Mesenteric fat pad (tissue), 1 donor: ENCODE measurements around the gene LDLR. TPM values are rescaled to one million over a fixed set of nuclear protein-coding genes. Genes with fewer than 3 reads are reported as not detected.
"Not testable (repeated sequence)": the region's sequence is repeated elsewhere in the genome, so short reads cannot be mapped to it uniquely, and the experiment has no call there.

Experiments
- DNase-seq: peaks from one replicate; pipeline ENCODE4 v3.0.0-alpha.2; 2020; ENCODE audit warnings: low spot score
- total RNA-seq: library from RNA; stranded (reverse); fragmentation: NEBNext Ultra II Directional; extraction: Animal tissue kit (Norgen Biotek cat#: 25700); gene quantifications from one replicate; pipeline ENCODE4 v1.2.1, GENCODE V29; 2021
- donor health status: DM: yes; HTN: yes; CAD: no.

The LDLR gene
- total RNA-seq, 1 donor from 2014 or later: 109 TPM

DNA sequence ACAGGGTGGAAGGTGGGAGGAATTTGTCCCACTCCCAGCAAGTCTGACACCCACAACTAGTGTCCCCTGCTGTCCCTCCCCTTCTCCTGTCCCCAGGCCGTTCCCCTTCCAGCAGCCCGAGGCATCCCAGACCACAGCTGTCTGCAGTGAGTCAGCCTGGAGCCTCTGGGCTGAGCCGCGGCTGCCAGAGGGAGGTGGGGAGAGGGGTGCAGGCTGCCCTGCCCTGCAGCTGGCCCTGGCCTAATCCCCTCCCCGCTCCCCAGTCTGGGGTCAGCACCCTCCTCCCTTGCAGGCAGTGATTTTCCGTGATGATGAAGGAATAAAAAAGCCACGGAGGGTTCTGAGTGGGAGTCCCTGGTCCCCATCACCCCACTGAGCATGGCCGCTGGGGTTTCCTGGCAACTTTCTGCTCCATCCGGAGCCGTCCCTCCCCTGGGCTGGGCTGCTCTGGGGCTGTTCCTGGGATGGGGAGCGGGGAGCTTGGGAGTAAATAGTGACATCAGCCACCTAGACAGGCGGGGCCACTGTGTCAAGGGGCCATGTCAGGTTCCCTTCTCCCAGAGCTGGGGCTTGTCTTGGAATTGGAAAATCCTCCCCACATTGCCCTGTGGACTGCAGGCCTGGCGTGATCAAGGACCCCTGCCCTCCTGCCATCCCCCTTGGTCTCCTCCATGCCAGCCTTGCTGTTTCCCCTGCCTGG lies 49.5 kb downstream of the LDLR start:
- peak; percentile 91 for DNase-seq

DNA sequence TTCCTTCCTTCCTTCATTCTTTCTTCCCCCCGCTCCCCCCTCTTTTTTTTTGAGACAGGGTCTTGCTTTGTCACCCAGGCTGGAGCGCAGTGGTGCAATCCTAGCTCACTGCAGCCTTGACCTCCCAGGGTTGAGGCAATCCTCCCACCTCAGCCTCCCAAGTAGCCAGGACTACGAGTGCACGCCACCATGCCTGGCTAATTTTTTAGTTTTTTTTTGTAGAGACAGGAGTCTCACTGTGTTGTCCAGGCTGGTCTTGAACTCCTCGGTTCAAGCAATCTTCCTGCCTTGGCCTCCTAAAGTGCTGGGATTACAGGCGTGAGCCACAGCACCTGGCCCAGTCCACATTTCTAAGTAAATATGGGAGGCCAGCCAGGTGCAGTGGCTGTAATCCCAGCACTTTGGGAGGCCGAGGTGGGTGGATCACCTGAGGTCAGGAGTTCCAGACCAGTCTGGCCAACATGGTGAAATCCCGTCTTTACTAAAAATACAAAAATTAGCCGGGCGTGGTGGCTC lies 50.8 kb downstream of the LDLR start:
- not testable (repeated sequence) for DNase-seq

DNA sequence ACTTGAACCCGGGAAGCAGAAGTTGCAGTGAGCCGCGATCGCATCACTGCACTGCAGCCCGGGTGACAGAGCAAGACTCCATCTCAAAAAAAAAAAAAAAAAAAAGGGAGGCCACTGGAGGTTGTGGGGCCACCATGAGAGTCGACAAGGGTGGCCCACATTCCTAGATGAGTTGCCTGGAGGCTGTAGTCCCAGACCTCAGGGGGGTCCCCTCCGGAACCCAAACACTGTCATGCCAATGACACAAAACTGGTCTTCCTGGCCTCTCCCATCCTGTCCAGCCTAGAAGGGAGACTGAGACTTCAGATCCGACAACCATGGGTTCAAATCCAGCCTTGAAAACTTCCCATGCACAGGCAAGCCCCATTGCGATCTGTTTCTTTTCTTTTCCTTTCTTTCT lies 51.6 kb downstream of the LDLR start:
- DNase-seq: no peak

DNA sequence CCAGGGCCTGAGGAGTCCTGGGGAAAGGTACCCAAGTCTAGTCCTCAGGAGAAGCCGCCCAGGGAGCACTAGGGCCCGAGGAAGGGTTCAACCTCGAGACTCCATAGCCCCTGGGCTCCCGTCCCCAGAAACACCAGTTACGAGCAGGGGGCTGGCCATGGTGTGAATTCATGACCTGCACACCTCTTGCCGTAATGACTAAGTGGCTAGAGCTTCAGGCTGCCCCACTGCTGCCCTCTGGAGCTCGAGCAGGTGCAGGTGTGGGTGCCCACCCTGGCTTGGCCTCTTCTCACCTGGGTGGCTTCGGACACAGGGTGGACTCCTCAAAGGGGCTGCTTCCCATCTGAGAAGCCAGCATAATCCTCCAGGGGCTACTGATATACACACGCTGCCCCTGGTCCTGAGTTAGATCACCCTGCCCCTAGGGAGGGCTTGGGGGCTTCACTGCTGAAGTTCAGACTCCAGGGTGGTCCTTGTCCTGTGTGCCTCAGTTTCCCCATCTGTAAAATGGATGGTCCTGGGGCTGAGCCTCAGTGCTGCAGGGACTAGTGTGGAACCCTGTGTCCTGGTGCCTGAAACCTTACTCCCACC lies 52.8 kb downstream of the LDLR start:
- no peak for DNase-seq

DNA sequence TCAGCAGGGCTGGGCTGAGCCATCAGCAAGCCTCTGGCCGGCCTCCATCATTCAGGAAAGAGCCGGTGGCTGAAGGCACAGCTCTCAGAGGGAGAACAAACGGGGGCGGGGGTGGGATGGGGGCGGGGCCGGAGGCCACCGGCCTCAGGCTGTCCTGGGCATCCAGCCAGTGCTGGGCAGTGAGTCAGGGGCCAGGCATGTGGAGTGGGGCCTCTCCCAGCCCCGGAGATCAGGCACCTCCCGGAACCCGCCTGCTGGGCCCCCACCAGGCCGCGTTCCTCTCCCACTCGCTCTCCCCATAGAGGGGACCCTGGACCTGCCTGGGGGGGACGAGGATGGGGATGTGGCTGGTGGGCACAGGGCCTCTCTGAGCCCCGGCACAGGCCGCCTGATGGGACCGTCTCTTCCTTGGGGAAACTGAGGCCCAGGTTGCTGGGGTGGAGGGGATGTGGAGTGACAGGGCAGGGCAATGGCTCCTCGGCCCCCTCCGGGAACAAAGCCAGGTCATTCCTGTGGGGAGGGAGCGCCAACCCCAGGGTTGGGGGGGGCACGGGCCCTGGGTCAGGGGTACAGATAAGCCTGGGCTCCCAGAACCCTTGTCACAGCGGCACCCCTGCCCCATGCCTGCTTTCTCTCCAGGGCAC lies 53.4 kb downstream of the LDLR start:
- DNase-seq: peak; percentile 94

DNA sequence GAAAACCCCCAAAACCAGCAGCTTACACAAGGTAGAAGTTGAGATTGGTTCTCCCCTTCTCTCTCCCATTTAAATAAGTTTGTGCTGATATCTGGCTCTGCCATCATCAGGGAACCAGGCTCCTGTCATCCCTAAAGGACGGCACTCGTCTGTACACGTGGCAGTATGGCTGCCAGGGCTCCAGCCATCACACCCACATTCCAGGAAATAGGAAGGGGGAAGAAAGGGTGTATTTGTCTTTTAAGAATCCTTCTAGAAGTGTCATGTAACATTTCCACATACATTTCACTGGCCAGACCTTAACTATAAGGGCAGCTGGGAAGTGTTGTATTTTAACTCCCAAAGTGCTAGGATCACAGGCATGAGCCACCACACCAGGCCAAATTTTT lies 56.3 kb downstream of the LDLR start:
- no peak for DNase-seq

DNA sequence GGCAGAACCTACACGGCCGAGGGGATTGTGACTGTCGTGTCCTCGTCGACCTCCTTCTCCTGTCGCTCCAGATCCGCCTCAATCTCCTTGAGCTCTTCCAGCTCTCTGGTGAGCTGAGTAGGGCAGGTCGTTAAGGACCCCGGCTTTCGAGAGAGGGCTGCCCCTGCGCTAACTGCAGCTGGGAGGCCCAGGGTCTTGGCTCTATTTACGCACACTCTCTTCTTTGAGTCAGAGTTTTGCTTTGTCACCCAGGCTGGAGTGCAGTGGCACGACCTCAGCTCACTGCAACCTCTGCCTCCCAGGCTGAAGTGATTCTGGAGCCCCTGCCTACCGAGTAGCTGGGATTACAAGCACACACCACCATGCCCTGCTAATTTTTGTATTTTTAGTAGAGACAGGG lies 58.7 kb downstream of the LDLR start:
- no peak for DNase-seq

DNA sequence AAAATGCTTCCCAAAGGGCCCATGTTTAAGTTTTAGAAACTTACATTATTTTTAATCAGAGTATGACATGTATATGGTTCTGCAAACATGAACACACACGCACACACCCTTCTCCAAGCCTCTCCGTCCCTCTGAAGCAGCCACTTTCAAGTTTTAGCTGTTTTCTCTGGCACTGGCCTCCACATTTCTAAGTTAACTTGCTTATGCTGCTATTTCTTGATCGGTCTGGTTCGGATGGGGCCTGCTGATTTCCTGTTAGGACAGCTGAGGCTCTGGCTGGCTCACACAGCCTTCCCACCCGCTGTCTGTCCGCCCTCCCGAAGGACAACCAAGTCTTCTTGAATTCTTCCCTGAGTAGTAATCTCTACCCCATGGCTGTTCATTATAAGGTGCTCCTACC lies 61.9 kb downstream of the LDLR start:
- DNase-seq: no peak

DNA sequence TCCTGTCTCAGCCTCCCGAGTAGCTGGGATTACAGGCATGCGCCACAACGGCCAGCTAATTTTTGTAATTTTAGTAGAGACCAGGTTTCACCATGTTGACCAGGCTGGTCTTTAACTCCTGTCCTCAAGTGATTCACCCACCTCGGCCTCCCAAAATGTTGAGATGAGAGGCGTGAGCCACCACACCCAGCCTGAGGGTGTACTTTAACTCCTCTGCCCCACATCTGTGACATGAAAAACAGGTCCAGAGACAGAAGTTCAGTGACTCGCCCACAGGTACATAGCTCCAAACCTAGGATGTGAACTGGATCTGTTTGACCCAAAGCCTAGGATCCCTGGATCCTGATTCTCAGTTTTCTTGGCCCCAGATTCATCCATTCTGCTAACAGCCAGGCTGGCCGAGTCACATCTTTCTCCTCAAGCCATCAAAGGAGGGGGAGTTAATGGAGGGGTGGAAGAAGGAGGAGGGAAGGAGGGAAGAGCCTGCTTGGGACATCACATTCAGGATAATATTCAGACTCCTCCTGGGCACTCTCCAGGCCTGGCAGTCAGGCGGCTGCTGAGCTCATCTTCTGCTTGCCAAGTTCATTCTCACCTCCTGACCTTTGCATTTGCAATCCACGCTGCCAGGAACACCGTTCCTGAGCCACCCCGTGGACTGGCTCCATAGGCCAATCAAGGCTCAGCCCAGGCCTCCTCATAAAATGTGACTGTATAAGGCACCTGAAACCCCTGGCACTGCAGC lies 63.2 kb downstream of the LDLR start:
- no peak for DNase-seq

DNA sequence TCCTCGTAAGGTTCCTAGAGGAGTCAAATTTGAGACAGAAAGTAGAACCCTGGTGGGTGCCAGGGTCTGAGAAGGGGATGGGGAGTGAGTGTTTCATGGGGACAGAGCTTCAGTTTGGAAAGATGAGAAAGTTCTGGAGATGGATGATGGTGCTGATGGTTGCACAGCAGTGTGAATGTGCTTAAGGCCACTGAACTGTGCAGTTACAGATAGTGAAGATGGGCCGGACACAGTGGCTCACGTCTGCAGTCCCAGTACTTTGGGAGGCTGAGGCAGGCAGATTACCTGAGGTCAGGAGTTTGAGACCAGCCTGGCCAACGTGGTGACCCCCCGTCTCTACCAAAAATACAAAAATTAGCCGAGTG lies 65.4 kb downstream of the LDLR start:
- DNase-seq: no peak

DNA sequence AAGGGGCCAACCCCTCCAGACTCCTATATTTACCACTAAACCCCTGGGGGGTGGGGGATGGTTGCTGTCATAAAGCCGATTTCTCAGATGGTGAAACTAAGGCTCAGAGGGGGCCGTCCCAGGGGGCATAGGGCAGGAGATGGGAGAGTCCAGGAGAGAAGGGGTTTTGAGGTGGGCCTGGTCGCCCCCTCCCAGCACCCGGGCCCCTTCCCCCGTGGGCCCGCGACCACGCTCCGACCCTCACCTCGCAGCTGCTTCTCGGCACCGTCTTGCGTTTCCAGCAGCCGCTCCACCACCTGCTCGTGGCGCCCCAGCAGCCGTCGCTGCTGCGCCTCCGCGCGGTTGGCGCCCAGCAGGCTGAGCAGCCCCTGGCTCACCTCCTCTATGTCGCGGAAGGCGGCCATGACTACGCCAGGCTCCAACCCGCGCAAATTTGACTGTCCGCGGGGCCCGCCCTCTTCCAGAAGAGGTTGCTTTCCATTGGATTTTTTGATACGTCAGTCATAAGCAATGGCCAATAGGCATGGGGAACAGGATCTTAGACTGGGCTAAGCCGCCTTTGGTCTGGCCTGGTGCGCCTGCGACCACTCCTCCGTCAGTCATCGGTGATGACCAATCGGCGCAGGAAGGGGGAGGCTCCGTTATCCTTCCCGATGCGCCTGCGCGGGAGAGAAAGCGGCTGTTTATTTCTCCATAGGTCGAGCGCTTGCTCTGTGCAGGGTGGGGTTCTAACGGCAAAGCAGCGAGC lies 66.3 kb downstream of the LDLR start, which contains the start of gene SPC24:
SPC24 (minus strand) TSS at position 410 of the 748 bp plus-strand sequence; CDS start at position 404, 6 bp downstream.
- DNase-seq: peak; percentile 96

DNA sequence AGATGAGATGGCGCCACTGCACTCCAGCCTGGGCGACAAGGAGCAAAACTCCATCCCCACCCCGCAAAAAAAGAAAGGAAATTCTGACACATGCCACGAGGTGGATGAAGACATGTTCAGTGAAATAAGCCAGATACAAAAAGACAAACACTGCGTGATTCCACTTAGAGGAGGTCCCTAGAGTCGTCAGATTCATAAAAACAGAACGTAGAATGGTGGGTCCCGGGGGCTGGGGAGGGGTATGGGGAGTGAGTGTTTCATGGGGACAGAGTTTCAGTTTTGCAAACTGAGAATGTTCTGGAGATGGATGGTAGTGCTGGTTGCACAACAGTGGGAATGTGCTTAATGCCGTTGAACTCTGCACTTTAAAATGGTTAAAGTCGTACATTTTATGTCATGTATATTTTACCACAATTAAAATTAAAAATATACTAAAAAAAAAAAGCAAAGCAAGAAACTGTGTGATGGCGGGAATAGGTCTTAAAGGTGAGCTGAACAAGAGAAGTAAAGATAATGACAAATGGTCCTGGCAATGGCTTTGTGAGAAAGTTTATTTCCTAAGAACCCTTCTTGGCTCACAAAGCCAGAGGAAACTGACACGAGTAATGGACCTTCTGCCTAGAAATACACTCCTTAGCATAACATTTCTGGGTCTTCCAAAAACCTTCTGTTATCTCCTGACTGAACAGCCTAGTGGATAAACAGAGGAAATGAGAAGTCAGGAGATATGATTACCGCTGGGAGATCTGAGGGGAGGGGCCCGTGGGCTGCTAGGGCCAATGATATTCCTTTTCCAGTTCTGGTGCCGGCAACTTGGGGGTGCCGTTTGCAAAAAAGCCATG lies 70.6 kb downstream of the LDLR start:
- DNase-seq: no peak

DNA sequence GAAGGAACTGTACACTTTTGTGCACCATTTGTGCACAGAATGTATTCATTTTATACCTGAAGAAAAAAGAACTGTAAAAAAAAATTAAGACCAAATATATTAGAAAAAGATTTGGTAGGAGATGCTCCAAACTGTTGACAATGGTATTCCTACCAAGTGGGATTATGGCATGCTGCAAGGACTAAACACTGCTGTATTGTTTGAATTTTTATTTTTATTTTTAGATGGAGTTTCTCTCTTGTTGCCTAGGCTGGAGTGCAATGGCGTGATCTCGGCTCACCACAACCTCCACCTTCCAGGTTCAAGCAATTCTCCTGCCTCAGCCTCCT lies 71.1 kb downstream of the LDLR start:
- DNase-seq: not testable (repeated sequence)

DNA sequence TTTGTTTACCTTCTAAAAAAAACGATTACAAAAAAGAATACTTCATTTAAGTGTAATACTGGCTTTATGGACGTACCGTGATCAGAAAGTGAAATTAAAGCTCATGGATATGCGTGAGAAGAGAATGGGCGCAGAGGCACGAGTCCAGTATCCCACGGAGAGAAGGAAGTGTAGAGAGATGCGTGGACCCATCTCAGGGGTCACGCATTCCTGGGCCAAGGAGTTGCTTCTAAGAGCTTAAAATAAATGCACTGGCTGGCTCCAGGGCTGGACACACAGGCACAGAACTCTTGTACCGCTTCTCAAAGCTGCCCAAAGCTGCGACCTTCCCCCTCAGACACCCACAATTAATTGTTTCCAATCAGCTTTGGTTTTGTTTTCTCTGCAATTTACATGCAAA lies 75.0 kb downstream of the LDLR start:
- no peak for DNase-seq

DNA sequence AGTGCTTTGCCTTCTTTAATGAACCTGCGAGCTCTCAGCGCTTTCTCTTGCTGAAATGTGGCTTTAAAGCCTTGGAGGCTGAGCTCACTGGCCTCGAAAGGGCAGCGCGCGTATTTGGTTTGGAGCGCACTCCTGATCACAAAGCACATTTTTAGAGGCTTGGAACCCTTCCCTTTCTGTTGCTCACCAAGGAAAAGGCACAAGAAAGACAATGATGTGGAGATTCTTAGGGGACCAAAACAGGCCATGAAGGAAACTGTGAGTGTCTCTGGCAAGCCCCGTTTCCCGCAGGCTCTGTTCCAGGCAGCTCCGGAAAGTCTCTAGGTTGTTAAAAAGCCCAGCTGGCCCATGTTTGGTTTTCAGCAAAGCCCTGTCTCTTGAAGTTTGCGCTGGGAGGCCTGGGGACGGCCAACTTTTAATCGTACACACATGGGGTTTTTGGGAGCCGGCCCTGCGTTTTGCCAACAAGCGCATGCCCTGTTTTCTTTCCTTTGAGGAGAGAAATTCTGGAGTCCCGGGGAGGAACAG lies 75.7 kb downstream of the LDLR start:
- DNase-seq: no peak

DNA sequence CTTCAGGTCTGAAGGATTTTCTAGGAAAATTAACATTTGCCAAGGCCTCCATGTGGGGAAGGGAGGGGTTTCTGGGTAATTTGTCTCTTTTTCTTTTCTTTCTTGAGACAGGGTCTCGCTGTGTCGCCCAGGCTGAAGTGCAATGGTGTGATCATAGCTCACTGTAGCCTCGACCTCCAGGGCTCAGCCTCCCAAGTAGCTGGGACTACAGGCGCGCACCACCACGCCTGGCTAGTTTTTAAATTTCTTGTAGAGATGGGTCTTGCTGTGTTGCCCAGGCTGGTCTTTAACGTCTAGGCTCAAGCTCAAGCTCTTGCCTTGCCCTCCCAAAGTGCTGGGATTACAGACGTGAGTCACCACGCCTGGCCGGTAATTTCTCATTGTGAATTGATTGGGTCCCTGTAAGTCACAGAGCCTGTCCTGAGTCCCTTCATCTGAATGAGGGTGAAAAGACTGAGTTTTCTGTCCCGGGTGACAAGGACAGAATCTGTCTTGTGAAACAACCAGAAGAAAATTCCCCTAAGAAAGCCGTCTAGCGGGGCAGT lies 76.3 kb downstream of the LDLR start:
- DNase-seq: no peak

DNA sequence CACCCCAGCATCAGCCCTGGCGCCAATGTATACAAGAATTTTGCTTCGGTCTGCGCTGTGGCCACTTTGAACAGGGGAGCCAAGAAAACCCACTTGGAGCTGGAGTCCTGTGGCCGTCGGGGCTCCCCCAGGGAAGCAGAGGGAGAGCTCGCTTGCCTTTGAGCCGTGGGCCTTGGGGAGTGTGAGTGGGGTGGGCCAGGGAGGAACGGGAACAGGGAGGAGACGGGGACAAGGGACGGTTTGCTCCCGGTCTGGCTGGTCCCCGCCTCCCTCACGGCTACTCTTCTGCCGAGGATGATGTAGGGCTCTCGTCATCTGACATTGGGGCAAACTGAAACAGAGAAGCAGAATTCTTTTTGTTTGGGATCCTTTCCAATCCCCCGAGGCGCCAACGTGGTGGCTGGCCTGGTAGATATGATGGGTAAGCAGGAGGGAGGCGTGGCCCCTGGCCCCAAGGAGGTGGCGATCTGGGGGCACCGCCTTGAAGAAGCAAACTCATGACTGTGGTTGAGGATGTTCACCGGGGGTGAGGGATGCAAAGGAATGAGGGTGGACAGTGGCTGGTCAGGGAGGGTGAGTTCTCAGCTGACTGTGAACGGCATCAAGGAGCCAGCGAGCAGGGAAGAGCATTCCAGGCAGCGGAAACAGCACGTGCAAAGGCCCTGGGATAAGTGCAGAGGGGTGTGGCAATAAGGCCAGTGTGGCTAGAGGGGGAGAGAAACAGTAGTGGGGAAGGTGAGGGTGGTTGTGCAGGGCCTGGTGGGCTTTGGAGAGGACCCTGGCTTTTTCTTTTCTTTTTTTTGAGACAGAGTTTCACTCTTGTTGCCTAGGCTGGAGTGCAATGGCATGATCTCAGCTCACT lies 77.2 kb downstream of the LDLR start:
- DNase-seq: no peak

DNA sequence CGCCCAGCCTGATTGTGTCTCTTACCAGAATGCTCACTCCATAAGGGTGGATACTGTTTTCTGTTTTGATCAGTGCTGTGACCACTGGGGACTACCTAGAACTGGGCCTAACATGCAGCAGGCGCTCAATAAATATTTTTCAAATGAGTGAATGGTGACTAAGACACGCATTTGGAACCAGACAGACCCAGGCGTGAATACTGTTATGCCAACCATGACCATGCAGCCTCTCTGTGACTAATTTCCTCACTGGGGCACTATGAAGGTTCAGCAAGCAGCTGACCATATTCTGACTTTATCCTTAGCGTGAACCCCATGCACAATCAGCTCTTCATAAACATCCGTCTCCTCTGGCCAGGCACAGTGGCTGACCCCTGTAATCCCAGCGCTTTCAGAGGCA lies 79.3 kb downstream of the LDLR start:
- no peak for DNase-seq
